Suprapubic skin (tissue), 4 donors: Measurements from ENCODE around the gene DUS1L.

Source experiments
- CTCF ChIP-seq, 2 donors: fragments of 200-600 bp in 1 of 2; fragments of 450-650 bp in 1 of 2; sonication (generic) in 1 of 2; IDR thresholded peaks; one replicate each; pipeline ENCODE4 v1.5.1; 2016 to 2019; ENCODE audit warnings: antibody characterized with exemption in 2 of 2, mild to moderate bottlenecking in 1 of 2, moderate library complexity in 1 of 2
- POLR2A ChIP-seq, 2 donors: fragments of 450-650 bp; IDR thresholded peaks; one replicate each; pipeline ENCODE4 v1.6.1; 2017; ENCODE audit warnings: antibody characterized with exemption in 2 of 2, mild to moderate bottlenecking in 2 of 2, moderate library complexity in 2 of 2
- POLR2AphosphoS5 ChIP-seq, 3 donors: sonication (generic); formaldehyde crosslinking; IDR thresholded peaks; one replicate each; pipeline ENCODE4 v1.6.1; 2017; ENCODE audit warnings: antibody characterized with exemption in 3 of 3

GRCh38 chr17:82101767-82102679 lies 36.4 kb upstream of the DUS1L start:
- TF ChIP-seq POLR2A (IDR thresholded peaks at IDR 0.05) = no peak
- TF ChIP-seq CTCF (IDR thresholded peaks at IDR 0.05) = no peak
- no peak for TF ChIP-seq POLR2AphosphoS5 (IDR thresholded peaks at IDR 0.05)
